Measurements from ENCODE around the gene MYO18B.

MYO18B gene

GRCh38 chr22:25852223-25852622, 110.2 kb downstream of the MYO18B start:
- no peak for DNase-seq (ENCODE audit: low read depth)
- TF ChIP-seq, protein P1, sequence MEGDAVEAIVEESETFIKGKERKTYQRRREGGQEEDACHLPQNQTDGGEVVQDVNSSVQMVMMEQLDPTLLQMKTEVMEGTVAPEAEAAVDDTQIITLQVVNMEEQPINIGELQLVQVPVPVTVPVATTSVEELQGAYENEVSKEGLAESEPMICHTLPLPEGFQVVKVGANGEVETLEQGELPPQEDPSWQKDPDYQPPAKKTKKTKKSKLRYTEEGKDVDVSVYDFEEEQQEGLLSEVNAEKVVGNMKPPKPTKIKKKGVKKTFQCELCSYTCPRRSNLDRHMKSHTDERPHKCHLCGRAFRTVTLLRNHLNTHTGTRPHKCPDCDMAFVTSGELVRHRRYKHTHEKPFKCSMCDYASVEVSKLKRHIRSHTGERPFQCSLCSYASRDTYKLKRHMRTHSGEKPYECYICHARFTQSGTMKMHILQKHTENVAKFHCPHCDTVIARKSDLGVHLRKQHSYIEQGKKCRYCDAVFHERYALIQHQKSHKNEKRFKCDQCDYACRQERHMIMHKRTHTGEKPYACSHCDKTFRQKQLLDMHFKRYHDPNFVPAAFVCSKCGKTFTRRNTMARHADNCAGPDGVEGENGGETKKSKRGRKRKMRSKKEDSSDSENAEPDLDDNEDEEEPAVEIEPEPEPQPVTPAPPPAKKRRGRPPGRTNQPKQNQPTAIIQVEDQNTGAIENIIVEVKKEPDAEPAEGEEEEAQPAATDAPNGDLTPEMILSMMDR (IDR thresholded peaks at IDR 0.05; ENCODE audit: low read depth, low read length, missing control alignments), result no peak
- in situ Hi-C loops (cut with HindIII; ENCODE audit: low sequenced_read_pairs), result no loop called here
- no peak overlapping the region for H3K4me3 ChIP-seq (ENCODE audit: low read depth, low read length)

DNA sequence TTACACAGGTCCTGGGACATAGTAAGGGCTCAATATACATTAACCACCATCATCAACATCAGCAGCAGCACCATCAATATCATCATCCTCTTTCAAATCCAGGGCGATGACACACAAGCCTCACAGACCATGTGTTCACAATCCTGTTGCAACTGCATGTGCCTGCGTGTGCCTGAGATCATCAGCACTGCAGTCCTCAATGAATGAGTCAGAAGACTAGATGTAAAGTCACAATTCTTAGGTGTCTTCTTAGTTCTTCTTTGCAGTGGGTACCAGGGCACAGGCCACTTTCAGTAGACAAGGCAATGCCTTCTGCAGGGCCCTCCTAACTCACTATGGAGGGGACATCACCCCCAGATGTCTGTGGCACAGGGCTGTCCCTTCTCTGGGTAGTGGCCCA, 111.1 kb downstream of the MYO18B start:
- in situ Hi-C loops (cut with HindIII; ENCODE audit: low sequenced_read_pairs), result no loop called here
- no peak overlapping the region for H3K4me3 ChIP-seq (ENCODE audit: low read depth, low read length)
- DNase-seq (ENCODE audit: low read depth), result no peak
- TF ChIP-seq, protein P1 (IDR thresholded peaks at IDR 0.05; ENCODE audit: low read depth, low read length, missing control alignments), result no peak

DNA sequence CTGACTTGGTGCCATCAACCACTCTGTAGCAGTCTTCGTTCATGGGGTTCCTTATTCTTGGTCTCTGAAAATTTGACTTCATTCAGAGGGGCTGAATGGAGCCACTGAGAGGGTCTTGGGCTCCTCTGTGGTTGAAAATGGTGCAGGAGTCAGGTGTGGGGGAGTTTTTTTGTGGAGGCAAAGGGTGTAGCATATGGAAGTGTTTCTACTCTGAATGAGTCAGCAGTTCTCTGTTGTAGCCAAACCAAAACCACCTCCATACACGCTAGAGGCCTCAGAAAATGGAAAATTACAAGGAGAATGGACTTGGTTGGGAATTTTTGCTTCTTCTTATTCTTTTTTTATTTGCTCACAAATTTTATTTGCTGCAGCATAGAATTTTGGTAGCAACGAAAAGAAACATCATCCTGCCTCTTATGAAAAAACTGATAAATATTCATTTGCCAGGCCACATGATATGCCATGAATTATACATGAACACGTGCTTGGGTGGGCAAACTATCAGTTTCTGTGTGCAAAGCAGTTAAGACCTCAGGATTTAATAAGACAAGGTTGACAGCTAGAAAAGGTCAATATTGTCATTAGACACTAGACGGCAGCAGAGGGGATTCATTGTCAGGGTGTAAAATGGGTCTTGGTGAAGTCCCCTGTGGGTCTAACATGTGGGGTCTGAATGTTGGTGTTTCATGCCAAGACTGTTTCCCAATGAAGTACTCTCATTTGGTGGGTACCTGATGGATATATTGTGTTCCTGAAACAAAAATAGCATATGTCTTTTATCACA, 111.7 kb downstream of the MYO18B start:
- in situ Hi-C loops (cut with HindIII; ENCODE audit: low sequenced_read_pairs), result no loop called here
- H3K4me3 ChIP-seq (ENCODE audit: low read depth, low read length), result no peak overlapping the region
- DNase-seq (ENCODE audit: low read depth), result no peak
- TF ChIP-seq, protein P1 (IDR thresholded peaks at IDR 0.05; ENCODE audit: low read depth, low read length, missing control alignments), result no peak

DNA sequence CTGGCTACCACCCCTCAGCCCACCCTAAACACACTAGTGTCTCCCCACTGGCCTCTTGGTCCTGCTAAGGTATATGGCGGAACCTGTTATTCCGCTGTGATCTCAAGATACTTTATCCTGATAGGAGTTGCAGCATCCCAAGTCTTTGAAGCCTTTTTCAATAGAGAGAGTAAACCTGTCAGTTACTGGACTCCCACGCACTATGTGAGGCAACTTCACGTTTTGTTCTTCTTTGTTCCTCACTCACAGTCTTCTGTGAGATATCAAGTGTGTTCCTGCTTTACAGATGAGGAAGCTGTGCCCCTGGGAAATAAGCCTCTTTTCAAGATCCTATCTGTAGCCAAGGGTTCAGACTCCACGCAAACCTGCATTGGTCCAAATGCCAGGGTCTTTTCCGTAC, 127.8 kb downstream of the MYO18B start:
- TF ChIP-seq, protein P1 (IDR thresholded peaks at IDR 0.05; ENCODE audit: low read depth, low read length, missing control alignments), result no peak

DNA sequence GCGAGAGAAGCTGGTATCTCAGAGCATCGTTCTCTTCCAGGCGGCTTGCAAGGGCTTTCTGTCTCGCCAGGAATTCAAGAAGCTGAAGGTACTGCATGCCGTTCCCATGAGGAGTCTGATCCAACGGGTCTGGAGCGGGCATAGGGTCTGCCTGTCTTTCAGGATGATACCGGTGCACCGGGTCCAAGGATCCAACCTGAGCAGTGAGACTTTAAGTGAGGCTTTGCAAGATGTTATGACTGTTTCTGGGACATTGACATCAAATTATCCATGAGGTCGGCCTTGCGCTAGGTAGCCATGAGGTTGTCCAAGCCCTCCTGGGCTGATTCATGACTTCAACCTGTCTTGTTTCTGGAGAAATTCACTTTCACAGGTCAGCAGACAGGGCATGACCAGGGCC, 132.3 kb downstream of the MYO18B start:
- DNase-seq (ENCODE audit: low read depth), result no peak
- H3K4me3 ChIP-seq (ENCODE audit: low read depth, low read length), result no peak overlapping the region
- in situ Hi-C loops (cut with HindIII; ENCODE audit: low sequenced_read_pairs), result no loop called here
- TF ChIP-seq, protein P1 (IDR thresholded peaks at IDR 0.05; ENCODE audit: low read depth, low read length, missing control alignments), result no peak

More for the DNA sequence above, 127.8 kb downstream of the MYO18B start:
- H3K4me3 ChIP-seq (ENCODE audit: low read depth, low read length), result no peak overlapping the region
- in situ Hi-C loops (cut with HindIII; ENCODE audit: low sequenced_read_pairs), result no loop called here
- no peak for DNase-seq (ENCODE audit: low read depth)

GRCh38 chr22:25875461-25875860, 133.5 kb downstream of the MYO18B start:
- in situ Hi-C loops (cut with HindIII; ENCODE audit: low sequenced_read_pairs), result no loop called here
- DNase-seq (ENCODE audit: low read depth), result no peak
- H3K4me3 ChIP-seq (ENCODE audit: low read depth, low read length), result no peak overlapping the region
- TF ChIP-seq, protein P1 (IDR thresholded peaks at IDR 0.05; ENCODE audit: low read depth, low read length, missing control alignments), result no peak

All from astrocyte of the cerebellum (primary cell).